ENCODE measurements around the gene BAX. TPM values are rescaled to one million over a fixed set of nuclear protein-coding genes. Genes with fewer than 3 reads are reported as not detected.

BAX gene
- total and polyA plus RNA-seq, 9 of the 15 experiments (the other 6 are each of a cell fraction or from before 2014, with no cell fraction given) = 3.2 to 95.4 (median 44.5) TPM

DNA sequence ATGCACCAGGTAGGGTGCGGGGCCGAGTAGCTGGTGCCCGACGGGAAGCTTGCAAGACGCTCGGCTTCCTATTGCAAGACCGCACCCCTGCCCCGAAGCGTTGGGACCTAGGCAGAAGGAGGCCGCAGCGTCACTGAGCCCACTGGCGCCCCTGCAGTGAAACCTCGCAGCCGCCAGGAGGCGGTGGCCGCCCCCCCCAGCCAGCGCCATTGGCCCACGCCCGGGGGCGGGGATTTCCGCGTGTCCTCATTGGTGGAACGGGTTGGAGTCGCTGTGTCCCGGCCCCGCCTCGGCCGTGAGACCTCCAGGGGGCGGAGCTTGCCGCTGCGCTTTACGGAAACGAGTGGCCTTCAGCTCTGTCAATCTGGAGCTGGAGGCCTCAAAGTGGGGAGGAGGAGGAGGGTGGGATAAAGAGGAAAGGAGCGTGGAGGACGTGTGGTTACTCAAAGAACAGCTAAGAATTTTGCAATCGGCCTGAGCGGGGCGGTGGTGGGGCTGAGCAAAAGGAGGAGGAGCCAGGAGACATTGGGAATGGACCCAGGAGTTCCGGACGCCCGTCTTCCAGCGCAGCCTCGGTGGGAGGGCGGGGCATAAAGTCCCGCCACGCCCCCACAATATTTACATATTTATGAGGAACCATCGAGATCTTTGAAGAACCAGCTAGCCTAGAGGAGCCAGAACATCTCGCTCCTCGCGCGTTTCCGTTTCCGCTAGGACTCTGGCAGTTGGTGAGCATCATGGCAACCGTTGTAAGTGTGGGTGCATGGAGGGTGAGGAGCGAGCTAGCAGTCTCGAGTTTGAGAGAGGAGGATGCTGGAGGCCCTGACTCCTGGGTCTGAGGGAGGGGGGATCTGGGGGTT, 38.7 kb downstream of the BAX start, which contains the start of the genes GYS1 and RUVBL2 (continued):
- TF ChIP-seq, protein P1, sequence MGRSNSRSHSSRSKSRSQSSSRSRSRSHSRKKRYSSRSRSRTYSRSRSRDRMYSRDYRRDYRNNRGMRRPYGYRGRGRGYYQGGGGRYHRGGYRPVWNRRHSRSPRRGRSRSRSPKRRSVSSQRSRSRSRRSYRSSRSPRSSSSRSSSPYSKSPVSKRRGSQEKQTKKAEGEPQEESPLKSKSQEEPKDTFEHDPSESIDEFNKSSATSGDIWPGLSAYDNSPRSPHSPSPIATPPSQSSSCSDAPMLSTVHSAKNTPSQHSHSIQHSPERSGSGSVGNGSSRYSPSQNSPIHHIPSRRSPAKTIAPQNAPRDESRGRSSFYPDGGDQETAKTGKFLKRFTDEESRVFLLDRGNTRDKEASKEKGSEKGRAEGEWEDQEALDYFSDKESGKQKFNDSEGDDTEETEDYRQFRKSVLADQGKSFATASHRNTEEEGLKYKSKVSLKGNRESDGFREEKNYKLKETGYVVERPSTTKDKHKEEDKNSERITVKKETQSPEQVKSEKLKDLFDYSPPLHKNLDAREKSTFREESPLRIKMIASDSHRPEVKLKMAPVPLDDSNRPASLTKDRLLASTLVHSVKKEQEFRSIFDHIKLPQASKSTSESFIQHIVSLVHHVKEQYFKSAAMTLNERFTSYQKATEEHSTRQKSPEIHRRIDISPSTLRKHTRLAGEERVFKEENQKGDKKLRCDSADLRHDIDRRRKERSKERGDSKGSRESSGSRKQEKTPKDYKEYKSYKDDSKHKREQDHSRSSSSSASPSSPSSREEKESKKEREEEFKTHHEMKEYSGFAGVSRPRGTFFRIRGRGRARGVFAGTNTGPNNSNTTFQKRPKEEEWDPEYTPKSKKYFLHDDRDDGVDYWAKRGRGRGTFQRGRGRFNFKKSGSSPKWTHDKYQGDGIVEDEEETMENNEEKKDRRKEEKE (IDR thresholded peaks at IDR 0.05; ENCODE audit: borderline replicate concordance in 1 of 2, control insufficient read depth in 1 of 2, low read depth in 2 of 2, low read length in 1 of 2) = no peak
- TF ChIP-seq ARID1B (IDR thresholded peaks at IDR 0.05) = no peak; the same call in 1 of the 2 replicates
- no peak for TF ChIP-seq ZFP36 (IDR thresholded peaks at IDR 0.05; ENCODE audit: low read depth, low read length, partially characterized antibody)
- TF ChIP-seq E2F8 (IDR thresholded peaks at IDR 0.05; ENCODE audit: low read depth, partially characterized antibody) = peak; percentile 58
- no peak for TF ChIP-seq ERF (CRISPR knock-in tag; IDR thresholded peaks at IDR 0.05)
- no peak for TF ChIP-seq ZNF224 (CRISPR knock-in tag; IDR thresholded peaks at IDR 0.05)
- no peak for TF ChIP-seq TCF7 (IDR thresholded peaks at IDR 0.05; ENCODE audit: borderline replicate concordance)
- no peak for TF ChIP-seq MCM7 (IDR thresholded peaks at IDR 0.05)
- peak in 1 of 2 experiments; percentile 48; a peak in 1 of 4 replicates for TF ChIP-seq ZMIZ1 (IDR thresholded peaks at IDR 0.05; ENCODE audit: low read depth in 2 of 2, low read length in 2 of 2)
- TF ChIP-seq ZNF507 (tag; conservative IDR thresholded peaks at IDR 0.05) = no peak
- TF ChIP-seq E2F5 (CRISPR knock-in tag; IDR thresholded peaks at IDR 0.05) = no peak
- peak; percentile 66 for TF ChIP-seq POLR2H (tag; IDR thresholded peaks at IDR 0.05; ENCODE audit: low read depth)
- TF ChIP-seq TAL1 (IDR thresholded peaks at IDR 0.05) = no peak
- TF ChIP-seq ZNF764 (CRISPR knock-in tag; IDR thresholded peaks at IDR 0.05; ENCODE audit: low read depth) = peak; percentile 91
- peak; percentile 74 for TF ChIP-seq POLR2G (IDR thresholded peaks at IDR 0.05; ENCODE audit: low read depth, low read length)
- TF ChIP-seq ZNF184 (CRISPR knock-in tag; IDR thresholded peaks at IDR 0.05) = no peak
- TF ChIP-seq CREBBP (IDR thresholded peaks at IDR 0.05; ENCODE audit: low read depth, low read length) = no peak
